KMS-11 (cell line): ENCODE results near the gene ITPRID2.

Source experiments
- H2AFZ ChIP-seq: fragments of 200-600 bp; sonication (generic); 2 replicates; pipeline ENCODE4 v1.6.1; 2016; ENCODE audit warnings: antibody characterized with exemption, mixed run types, low read depth
- H3K27ac ChIP-seq: fragments of 200-600 bp; sonication (generic); 2 replicates; pipeline ENCODE4 v1.6.1; 2016; ENCODE audit warnings: mild to moderate bottlenecking, mixed run types
- H3K27me3 ChIP-seq: fragments of 200-600 bp; sonication (generic); 2 replicates; pipeline ENCODE4 v1.6.1; 2017; ENCODE audit warnings: mild to moderate bottlenecking, low read depth, mixed run types, moderate library complexity; ENCODE audit not compliant: insufficient read depth
- H3K36me3 ChIP-seq: fragments of 200-600 bp; sonication (generic); 2 replicates; pipeline ENCODE4 v1.6.1; 2017; ENCODE audit warnings: mild to moderate bottlenecking, mixed run types; ENCODE audit not compliant: insufficient read depth
- H3K4me1 ChIP-seq: fragments of 200-600 bp; sonication (generic); 2 replicates; pipeline ENCODE4 v1.6.1; 2016; ENCODE audit warnings: mild to moderate bottlenecking, low read depth, mixed run types; ENCODE audit not compliant: poor library complexity, severe bottlenecking
- H3K4me2 ChIP-seq: fragments of 200-600 bp; sonication (generic); 2 replicates; pipeline ENCODE4 v1.7.0; 2016; ENCODE audit warnings: mild to moderate bottlenecking, mixed run types
- H3K4me3 ChIP-seq: fragments of 200-600 bp; sonication (generic); IDR thresholded peaks from 2 replicates; pipeline ENCODE4 v1.6.1; 2017; ENCODE audit warnings: low read depth, low read length, mixed read lengths; ENCODE audit not compliant: insufficient read depth
- H3K79me2 ChIP-seq: fragments of 200-600 bp; sonication (generic); 2 replicates; pipeline ENCODE4 v1.6.1; 2016; ENCODE audit warnings: low read depth, mixed run types; ENCODE audit not compliant: insufficient read depth
- H3K9ac ChIP-seq: fragments of 200-600 bp; sonication (generic); 2 replicates; pipeline ENCODE4 v1.6.1; 2016; ENCODE audit warnings: mild to moderate bottlenecking, mixed run types
- H4K20me1 ChIP-seq: fragments of 200-600 bp; sonication (generic); 2 replicates; pipeline ENCODE4 v1.6.1; 2016; ENCODE audit warnings: mild to moderate bottlenecking, mixed run types; ENCODE audit not compliant: insufficient read depth
- TF ChIP-seq, protein P1 (sequence below): fragments of 200-600 bp; sonication (generic); conservative IDR thresholded peaks from 2 replicates; pipeline ENCODE4 v1.6.1; 2017; ENCODE audit warnings: low read depth, mild to moderate bottlenecking, antibody characterized with exemption, low read length, moderate library complexity, mixed read lengths

The ITPRID2 gene

GRCh38 chr2:181892799-181893435 lies 1.4 kb downstream of the ITPRID2 start:
- H3K4me2 ChIP-seq, result peak overlapping the region; percentile 77
- H3K27ac ChIP-seq, result peak overlapping the region; percentile 89
- H2AFZ ChIP-seq, result peak overlapping the region; percentile 72
- H3K36me3 ChIP-seq, result peaks cover 4% of the 10 kb centered on the region; the same call in 1 of the 2 replicates
- H3K27me3 ChIP-seq, result no peaks in the 10 kb centered on the region
- H4K20me1 ChIP-seq, result no peaks in the 10 kb centered on the region
- peak overlapping the region; percentile 87 for H3K9ac ChIP-seq
- no peak overlapping the region for H3K4me3 ChIP-seq
- TF ChIP-seq, protein P1, sequence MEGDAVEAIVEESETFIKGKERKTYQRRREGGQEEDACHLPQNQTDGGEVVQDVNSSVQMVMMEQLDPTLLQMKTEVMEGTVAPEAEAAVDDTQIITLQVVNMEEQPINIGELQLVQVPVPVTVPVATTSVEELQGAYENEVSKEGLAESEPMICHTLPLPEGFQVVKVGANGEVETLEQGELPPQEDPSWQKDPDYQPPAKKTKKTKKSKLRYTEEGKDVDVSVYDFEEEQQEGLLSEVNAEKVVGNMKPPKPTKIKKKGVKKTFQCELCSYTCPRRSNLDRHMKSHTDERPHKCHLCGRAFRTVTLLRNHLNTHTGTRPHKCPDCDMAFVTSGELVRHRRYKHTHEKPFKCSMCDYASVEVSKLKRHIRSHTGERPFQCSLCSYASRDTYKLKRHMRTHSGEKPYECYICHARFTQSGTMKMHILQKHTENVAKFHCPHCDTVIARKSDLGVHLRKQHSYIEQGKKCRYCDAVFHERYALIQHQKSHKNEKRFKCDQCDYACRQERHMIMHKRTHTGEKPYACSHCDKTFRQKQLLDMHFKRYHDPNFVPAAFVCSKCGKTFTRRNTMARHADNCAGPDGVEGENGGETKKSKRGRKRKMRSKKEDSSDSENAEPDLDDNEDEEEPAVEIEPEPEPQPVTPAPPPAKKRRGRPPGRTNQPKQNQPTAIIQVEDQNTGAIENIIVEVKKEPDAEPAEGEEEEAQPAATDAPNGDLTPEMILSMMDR, result no peak
- peaks cover 50% of the 10 kb centered on the region for H3K4me1 ChIP-seq
- peaks cover 53% of the 10 kb centered on the region for H3K79me2 ChIP-seq

- Histone ChIP-seq H3K4me1 (peaks cover 51% of the 10 kb centered on the region), H4K20me1 (no peaks in the 10 kb centered on the region), H3K4me2 (peak overlapping the region; percentile 77), H3K79me2 (peaks cover 53% of the 10 kb centered on the region), H3K36me3 (peaks cover 8% of the 10 kb centered on the region), H3K27me3 (no peaks in the 10 kb centered on the region), H3K4me3 (no peak overlapping the region), H2AFZ (no peak overlapping the region), H3K27ac (no peak overlapping the region), H3K9ac (no peak overlapping the region; the same call in 1 of the 2 replicates)
- TF ChIP-seq, protein P1, result no peak
Observed at GRCh38 chr2:181894381-181894780, 2.9 kb downstream of the ITPRID2 start.

GRCh38 chr2:181895818-181896217 lies 4.3 kb downstream of the ITPRID2 start:
- H3K79me2 ChIP-seq, result peaks cover 53% of the 10 kb centered on the region
- H3K9ac ChIP-seq, result no peak overlapping the region
- H3K27ac ChIP-seq, result no peak overlapping the region
- peak overlapping the region; percentile 15; the same call in 1 of the 2 replicates for H3K4me2 ChIP-seq
- no peak overlapping the region for H2AFZ ChIP-seq
- H3K4me1 ChIP-seq, result peaks cover 57% of the 10 kb centered on the region
- H3K36me3 ChIP-seq, result peaks cover 8% of the 10 kb centered on the region
- no peak overlapping the region for H3K4me3 ChIP-seq
- no peaks in the 10 kb centered on the region for H3K27me3 ChIP-seq
- H4K20me1 ChIP-seq, result no peaks in the 10 kb centered on the region
- TF ChIP-seq, protein P1, result no peak

DNA sequence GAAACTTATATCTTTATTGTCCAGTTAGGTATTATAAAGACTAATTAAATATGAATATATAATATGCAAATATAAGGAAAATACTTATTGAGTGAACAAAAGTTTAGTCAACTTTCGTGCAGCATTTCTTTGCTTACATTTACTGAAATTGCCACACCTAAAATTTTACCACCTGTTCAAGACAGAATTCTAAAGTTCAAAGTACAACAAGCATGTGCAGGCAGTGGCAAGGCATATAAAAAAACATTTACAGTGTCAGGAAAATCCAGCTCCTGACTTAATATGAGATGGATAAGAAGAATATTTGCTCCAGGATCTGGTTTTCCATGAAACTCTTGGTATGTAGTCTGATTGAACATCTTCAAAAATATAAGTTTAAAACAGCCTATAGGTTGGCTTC lies 4.8 kb downstream of the ITPRID2 start:
- H3K79me2 ChIP-seq, result peaks cover 53% of the 10 kb centered on the region
- no peak overlapping the region for H3K27ac ChIP-seq
- H3K27me3 ChIP-seq, result no peaks in the 10 kb centered on the region
- TF ChIP-seq, protein P1, result no peak
- no peak overlapping the region for H2AFZ ChIP-seq
- H4K20me1 ChIP-seq, result no peaks in the 10 kb centered on the region
- no peak overlapping the region for H3K9ac ChIP-seq
- H3K4me2 ChIP-seq, result no peak overlapping the region
- H3K4me1 ChIP-seq, result peaks cover 53% of the 10 kb centered on the region
- H3K36me3 ChIP-seq, result peaks cover 13% of the 10 kb centered on the region
- H3K4me3 ChIP-seq, result no peak overlapping the region
